ENCODE data around the gene KCNS3. TPM values are rescaled to one million over a fixed set of nuclear protein-coding genes. Genes with fewer than 3 reads are reported as not detected.

Gene KCNS3
- total RNA-seq, 1 donor from 2014 or later, result 5.5 TPM

DNA sequence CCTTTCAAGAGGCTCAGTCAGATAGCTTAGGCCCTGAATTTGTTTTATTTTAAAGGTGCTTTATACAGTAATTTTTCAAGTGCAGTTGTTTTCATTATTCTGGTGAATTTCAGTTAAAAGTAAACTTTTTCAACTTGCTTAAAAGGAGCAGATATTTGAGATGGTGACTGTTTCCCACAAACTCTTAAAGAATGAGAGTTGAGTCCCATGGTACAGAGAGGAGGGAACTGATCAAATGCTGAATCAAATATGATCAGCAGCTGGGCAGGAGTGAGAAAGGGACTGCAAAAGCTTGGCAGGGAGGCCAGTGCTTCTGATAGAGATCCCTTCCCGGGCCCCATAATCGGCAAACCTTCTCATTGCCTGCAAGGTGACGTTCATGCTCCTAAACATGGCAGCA, 91.2 kb downstream of the KCNS3 start:
- Mint-ChIP-seq H3K4me1 (ENCODE audit: low read depth, unreplicated experiment) (no peaks in the 10 kb centered on the region), H3K9me3 (ENCODE audit: unreplicated experiment) (peaks cover 4% of the 10 kb centered on the region), H3K27ac (ENCODE audit: unreplicated experiment) (no peak overlapping the region), H3K4me3 (ENCODE audit: unreplicated experiment) (no peak overlapping the region), H3K27me3 (ENCODE audit: unreplicated experiment) (peaks cover 2% of the 10 kb centered on the region), H3K36me3 (ENCODE audit: unreplicated experiment) (no peaks in the 10 kb centered on the region)
- DNase-seq, result no peak
- TF ChIP-seq CTCF (IDR thresholded peaks at IDR 0.05; ENCODE audit: partially characterized antibody, unreplicated experiment), result no peak

DNA sequence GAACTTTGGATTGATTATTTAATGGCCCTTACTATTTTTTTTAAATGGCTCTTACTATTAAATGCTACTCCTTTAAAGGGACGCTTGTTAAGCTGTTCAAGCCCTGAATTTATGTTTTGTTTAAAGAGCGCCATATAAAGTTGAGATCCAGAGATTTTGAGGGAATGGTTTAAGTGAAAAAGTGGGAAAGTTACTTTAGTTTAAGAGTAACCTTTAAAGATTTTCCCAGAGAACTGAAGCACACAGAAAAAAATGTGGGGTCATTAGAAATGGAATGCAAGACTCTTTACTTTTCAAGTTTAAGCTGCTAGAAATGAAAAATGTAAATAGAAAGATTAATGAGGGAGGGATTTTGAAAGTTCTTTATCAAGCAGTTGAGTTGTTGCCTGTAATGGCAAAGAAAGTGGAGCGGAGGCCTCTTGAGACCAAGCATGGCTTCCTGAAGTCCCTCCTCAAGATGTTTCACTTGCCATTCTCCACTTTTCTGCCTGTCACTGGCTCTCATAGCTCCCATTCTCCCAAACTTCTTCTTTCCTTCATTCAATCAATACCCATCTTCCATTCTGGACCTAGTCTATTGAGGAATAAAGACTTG, 93.2 kb downstream of the KCNS3 start:
- DNase-seq, result no peak
- Mint-ChIP-seq H3K27ac (ENCODE audit: unreplicated experiment) (no peak overlapping the region), H3K9me3 (ENCODE audit: unreplicated experiment) (no peaks in the 10 kb centered on the region), H3K27me3 (ENCODE audit: unreplicated experiment) (peaks cover 2% of the 10 kb centered on the region), H3K4me3 (ENCODE audit: unreplicated experiment) (no peak overlapping the region), H3K4me1 (ENCODE audit: low read depth, unreplicated experiment) (no peaks in the 10 kb centered on the region), H3K36me3 (ENCODE audit: unreplicated experiment) (no peaks in the 10 kb centered on the region)
- TF ChIP-seq CTCF (IDR thresholded peaks at IDR 0.05; ENCODE audit: partially characterized antibody, unreplicated experiment), result no peak

DNA sequence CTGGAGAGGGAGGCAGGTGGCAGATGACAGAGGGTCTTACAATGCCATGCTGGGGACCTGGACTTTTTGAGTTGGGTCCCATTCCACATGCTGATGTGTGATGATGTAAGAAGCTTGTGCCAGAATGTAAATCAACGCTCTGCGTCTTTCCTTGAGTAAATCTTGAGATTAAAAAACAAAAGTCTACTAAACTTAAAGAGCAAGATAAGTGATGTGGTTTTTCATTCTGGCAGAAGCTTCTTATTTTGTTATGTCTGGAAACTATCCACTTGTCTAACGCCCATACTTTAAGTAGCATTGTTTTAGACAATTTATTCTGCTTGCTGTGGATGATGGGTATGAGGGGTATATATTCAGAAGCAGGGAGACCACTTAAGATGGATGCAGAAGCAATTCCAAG, 94.5 kb downstream of the KCNS3 start:
- DNase-seq, result no peak
- no peaks in the 10 kb centered on the region for H3K36me3 Mint-ChIP-seq (ENCODE audit: unreplicated experiment)
- H3K27me3 Mint-ChIP-seq (ENCODE audit: unreplicated experiment), result peaks cover 2% of the 10 kb centered on the region
- H3K4me1 Mint-ChIP-seq (ENCODE audit: low read depth, unreplicated experiment), result no peaks in the 10 kb centered on the region
- H3K9me3 Mint-ChIP-seq (ENCODE audit: unreplicated experiment), result no peaks in the 10 kb centered on the region
- TF ChIP-seq CTCF (IDR thresholded peaks at IDR 0.05; ENCODE audit: partially characterized antibody, unreplicated experiment), result no peak
- no peak overlapping the region for H3K4me3 Mint-ChIP-seq (ENCODE audit: unreplicated experiment)
- H3K27ac Mint-ChIP-seq (ENCODE audit: unreplicated experiment), result no peak overlapping the region

GRCh38 chr2:17975401-17975800, 96.9 kb downstream of the KCNS3 start:
- no peak for TF ChIP-seq CTCF (IDR thresholded peaks at IDR 0.05; ENCODE audit: partially characterized antibody, unreplicated experiment)
- no peaks in the 10 kb centered on the region for H3K4me1 Mint-ChIP-seq (ENCODE audit: low read depth, unreplicated experiment)
- H3K4me3 Mint-ChIP-seq (ENCODE audit: unreplicated experiment), result no peak overlapping the region
- H3K9me3 Mint-ChIP-seq (ENCODE audit: unreplicated experiment), result no peaks in the 10 kb centered on the region
- no peak for DNase-seq
- peaks cover 2% of the 10 kb centered on the region for H3K27me3 Mint-ChIP-seq (ENCODE audit: unreplicated experiment)
- no peak overlapping the region for H3K27ac Mint-ChIP-seq (ENCODE audit: unreplicated experiment)
- no peaks in the 10 kb centered on the region for H3K36me3 Mint-ChIP-seq (ENCODE audit: unreplicated experiment)

DNA sequence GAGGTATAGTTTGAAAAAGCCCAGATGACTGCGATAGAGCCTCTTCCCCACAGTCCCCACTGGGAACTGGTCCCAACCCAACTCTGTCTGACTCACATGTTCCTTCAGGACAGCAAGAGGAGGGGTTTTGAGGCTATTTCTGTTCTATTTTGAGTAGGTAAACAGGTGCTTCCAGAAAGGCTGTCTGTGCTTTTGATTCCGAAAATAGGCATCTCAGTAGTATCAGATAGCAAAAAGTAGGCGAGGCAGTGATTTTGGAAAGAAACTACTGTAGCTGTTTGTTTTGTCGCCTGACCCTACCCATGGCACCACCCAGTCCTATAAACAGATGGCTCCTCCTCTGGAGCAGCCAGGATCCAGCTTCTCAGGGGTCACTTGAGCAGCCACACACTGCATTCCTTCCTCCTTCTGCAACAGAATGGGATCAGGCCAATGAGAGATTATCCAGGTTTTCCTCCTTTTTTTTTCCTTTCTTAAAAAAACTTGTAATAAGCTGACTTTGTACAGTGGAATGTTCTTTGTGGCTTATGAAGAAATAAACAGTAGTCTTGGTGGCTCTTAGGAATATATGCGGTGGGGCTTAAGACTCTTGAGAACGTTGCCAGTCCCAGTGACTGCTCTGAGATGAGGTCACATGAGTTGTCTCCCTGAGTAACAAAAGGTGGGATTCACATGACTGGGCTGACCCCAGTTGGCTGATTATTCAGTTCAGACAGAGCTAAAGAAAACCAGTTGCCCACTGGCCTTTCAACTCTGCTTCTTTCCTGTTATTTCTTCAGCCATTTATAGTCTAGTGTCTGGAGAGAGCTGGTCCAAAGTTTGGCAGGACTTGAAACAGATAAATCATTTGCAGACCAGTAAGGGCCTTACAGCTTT, 98.6 kb downstream of the KCNS3 start:
- H3K36me3 Mint-ChIP-seq (ENCODE audit: unreplicated experiment), result no peaks in the 10 kb centered on the region
- no peaks in the 10 kb centered on the region for H3K9me3 Mint-ChIP-seq (ENCODE audit: unreplicated experiment)
- no peaks in the 10 kb centered on the region for H3K4me1 Mint-ChIP-seq (ENCODE audit: low read depth, unreplicated experiment)
- DNase-seq, result no peak
- H3K27ac Mint-ChIP-seq (ENCODE audit: unreplicated experiment), result no peak overlapping the region
- H3K4me3 Mint-ChIP-seq (ENCODE audit: unreplicated experiment), result no peak overlapping the region
- TF ChIP-seq CTCF (IDR thresholded peaks at IDR 0.05; ENCODE audit: partially characterized antibody, unreplicated experiment), result no peak
- peaks cover 2% of the 10 kb centered on the region for H3K27me3 Mint-ChIP-seq (ENCODE audit: unreplicated experiment)
